Measurements from ENCODE around the gene CORO2A. TPM values are rescaled to one million over a fixed set of nuclear protein-coding genes. Genes with fewer than 3 reads are reported as not detected.

Gene CORO2A
- total and polyA plus RNA-seq, 2 donors (not counting 3 experiments of a cell fraction or from before 2014, with no cell fraction given), result 0.35 to 0.53 TPM

DNA sequence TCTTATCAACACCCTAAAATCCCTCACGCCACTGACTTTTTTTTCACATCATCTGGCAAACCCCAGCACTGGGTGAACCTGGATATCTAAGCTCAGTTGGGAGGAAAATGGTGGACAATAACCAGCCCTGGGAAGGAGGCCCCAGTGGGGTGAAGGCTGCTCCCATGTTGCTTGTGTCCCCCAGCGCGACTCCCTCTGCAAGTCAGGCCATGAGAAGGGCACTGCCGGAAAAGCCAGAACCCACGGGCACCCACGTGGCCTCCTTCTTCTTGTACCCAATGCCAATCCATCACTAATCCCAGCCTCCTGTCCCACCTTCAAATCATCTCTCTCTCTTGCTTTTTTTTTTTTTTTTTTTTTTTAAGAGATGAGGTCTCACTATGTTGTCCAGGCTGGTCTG, 11.4 kb downstream of the CORO2A start:
- POLR2A ChIA-PET, result no interaction called here
- Histone ChIP-seq H4K20me1 (replicated peaks; ENCODE audit: control insufficient read depth, extremely low read depth, insufficient read depth, low read length) (no peaks in the 10 kb centered on the region), H3K4me2 (ENCODE audit: insufficient read depth, low read length) (no peak overlapping the region), H3K27me3 (ENCODE audit: control insufficient read depth in 2 of 2, insufficient read depth in 2 of 2, low read length in 2 of 2) (no peaks in the 10 kb centered on the region), H3K9ac (replicated peaks; ENCODE audit: extremely low read depth, insufficient read depth, low read length) (no peak overlapping the region), H3K4me3 (replicated peaks in 1 of 3; ENCODE audit: insufficient read depth in 1 of 3, low read depth in 1 of 3, low read length in 3 of 3) (no peak overlapping the region), H3K9me1 (replicated peaks; ENCODE audit: control insufficient read depth, extremely low read depth, insufficient read depth, low read length) (no peaks in the 10 kb centered on the region), H3K36me3 (ENCODE audit: control insufficient read depth in 2 of 2, extremely low read depth in 1 of 2, insufficient read depth in 2 of 2, low read length in 2 of 2) (no peaks in the 10 kb centered on the region), H3K27ac (ENCODE audit: insufficient read depth, low read depth, low read length) (no peak overlapping the region), H3K79me2 (ENCODE audit: control insufficient read depth, insufficient read depth, low read length) (no peaks in the 10 kb centered on the region), H3K9me3 (replicated peaks; ENCODE audit: control insufficient read depth, insufficient read depth, low read length) (no peaks in the 10 kb centered on the region), H3K4me1 (ENCODE audit: control insufficient read depth, extremely low read depth, insufficient read depth, low read length) (no peaks in the 10 kb centered on the region), H2AFZ (ENCODE audit: low read depth, low read length) (no peak overlapping the region)
- TF ChIP-seq MYC (IDR thresholded peaks at IDR 0.05; ENCODE audit: low read depth, low read length) (no peak), JUN (IDR thresholded peaks at IDR 0.05; ENCODE audit: borderline replicate concordance, insufficient read depth, insufficient read length, low read depth) (no peak), POLR2A (IDR thresholded peaks at IDR 0.05; ENCODE audit: low read depth, low read length) (no peak), MAX (IDR thresholded peaks at IDR 0.05; ENCODE audit: insufficient read depth, insufficient read length) (no peak), CTCF (IDR thresholded peaks at IDR 0.05; ENCODE audit: extremely low read depth in 1 of 2, insufficient read depth in 1 of 2, low read depth in 1 of 2, low read length in 2 of 2) (no peak), POLR2AphosphoS5 (IDR thresholded peaks at IDR 0.05; ENCODE audit: insufficient read depth, low read depth, low read length) (no peak)
- CTCF ChIA-PET, result interaction anchor here (1.2 kb wide), 1 partner anchor 107 kb away, joined by 3 read pairs; no protein-coding TSS in a partner anchor
- intact Hi-C loops (cut with micrococcal nuclease), result no loop called here
- DNase-seq (ENCODE audit: low read depth, low spot score) (no peak), FAIRE-seq (no peak)
- dilution Hi-C loops (cut with MboI; ENCODE audit: extremely low pct_ligation_motif_present, low sequenced_read_pairs), result no loop called here
- no TSS peak for BruUV-seq (replicated peaks)
